PC-3 (cell line): ENCODE data around the gene MYMK.

ENCODE experiments used
- CTCF ChIP-seq: fragments of 300-600 bp; sonication (generic); conservative IDR thresholded peaks from 2 replicates; pipeline ENCODE4 v1.5.1; 2017; ENCODE audit warnings: antibody characterized with exemption, low read depth, mild to moderate bottlenecking, low read length
- EZH2 ChIP-seq: fragments of 300-600 bp; sonication (generic); IDR thresholded peaks from one replicate; pipeline ENCODE4 v1.6.1; 2017; ENCODE audit warnings: antibody characterized with exemption, mild to moderate bottlenecking, low read length; ENCODE audit not compliant: unreplicated experiment
- EZH2phosphoT487 ChIP-seq: fragments of 300-600 bp; sonication (generic); IDR thresholded peaks from 2 replicates; pipeline ENCODE4 v1.6.1; 2018; ENCODE audit warnings: mild to moderate bottlenecking, antibody characterized with exemption, low read length, borderline replicate concordance

GRCh38 chr9:133538176-133538575, 13.4 kb upstream of the MYMK start:
- TF ChIP-seq CTCF: no peak
- no peak for TF ChIP-seq EZH2
- TF ChIP-seq EZH2phosphoT487: no peak
